Activated CD4-positive, alpha-beta T cell treated with anti-CD3 and anti-CD28 coated beads for 4 hours (primary cell): ENCODE results near the gene HJV.

Source experiments
- DNase-seq, 2 donors: peaks; one replicate each; pipeline ENCODE4 v3.0.0-alpha.2; 2020

Gene HJV

DNA sequence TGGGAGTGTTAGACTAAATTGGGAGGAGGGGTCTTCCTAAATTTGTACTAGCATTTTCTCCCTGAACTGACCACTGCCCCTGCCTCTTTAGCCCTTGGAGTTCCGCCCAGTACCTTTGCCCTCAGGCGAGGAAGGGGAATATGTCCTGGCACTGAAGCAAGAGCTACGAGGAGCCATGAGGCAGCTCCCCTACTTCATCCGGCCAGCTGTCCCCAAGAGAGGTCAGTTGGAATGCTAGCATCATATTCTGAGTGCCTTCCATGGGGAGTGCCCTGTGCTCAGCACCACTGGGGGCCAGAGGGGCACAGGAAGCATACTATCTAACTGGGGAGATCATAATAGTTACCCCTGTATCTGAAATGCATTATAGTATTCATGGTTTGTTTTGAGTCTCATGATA lies 46.3 kb downstream of the HJV start:
- DNase-seq = no peak

DNA sequence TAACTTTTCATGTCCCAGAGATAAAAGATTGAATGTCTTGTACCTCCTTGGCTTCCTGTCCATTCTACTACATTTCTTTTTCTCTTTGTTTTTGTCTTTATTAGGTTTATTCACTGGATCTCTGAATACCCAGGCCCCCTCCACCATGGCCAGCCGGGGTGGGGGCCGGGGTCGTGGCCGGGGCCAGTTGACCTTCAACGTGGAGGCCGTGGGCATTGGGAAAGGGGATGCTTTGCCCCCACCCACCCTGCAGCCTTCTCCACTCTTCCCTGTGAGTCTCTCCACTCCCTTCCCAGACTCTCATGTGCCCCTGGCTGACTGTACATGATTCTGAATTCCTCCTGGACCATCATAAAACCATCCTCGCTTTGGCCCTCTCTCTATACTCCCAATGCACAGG lies 46.8 kb downstream of the HJV start:
- DNase-seq = no peak

DNA sequence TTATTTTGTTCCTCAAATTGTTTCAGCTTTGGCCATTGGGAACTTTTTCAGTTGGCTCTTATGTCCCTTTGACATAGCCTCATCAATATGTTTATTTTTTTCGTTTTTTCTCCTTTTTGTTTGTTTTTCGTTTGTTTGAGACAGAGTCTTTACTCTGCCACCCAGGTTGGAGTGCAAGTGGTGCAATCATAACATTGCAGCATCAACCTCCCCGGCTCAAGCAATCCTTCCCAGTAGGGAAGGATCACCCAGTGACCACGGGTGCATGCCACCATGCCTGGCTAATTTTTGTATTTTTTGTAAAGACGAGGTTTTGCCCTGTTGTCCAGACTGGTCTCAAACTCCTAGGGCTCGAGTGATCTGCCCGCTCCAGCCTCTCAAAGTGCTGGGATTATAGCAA lies 49.0 kb downstream of the HJV start:
- DNase-seq = no peak
